ENCODE data around the gene OR7E24. TPM values are rescaled to one million over a fixed set of nuclear protein-coding genes. Genes with fewer than 3 reads are reported as not detected.
A peak's percentile ranks its signal among the peaks of the same experiment; 100 is the strongest.
"Not testable (repeated sequence)": the region's sequence is repeated elsewhere in the genome, so short reads cannot be mapped to it uniquely, and the experiment has no call there.

OR7E24 gene
- not detected in 2 replicates for total RNA-seq

GRCh38 chr19:9250630-9251029 lies at the start of gene OR7E24:
TSS of gene OR7E24 (plus strand) at chr19:9250930. CDS start at chr19:9251044, 114 bp downstream.
- no peak within 1 kb of the TSS for H3K4me3 ChIP-seq (ENCODE audit: low read depth, low read length)
- no peak for DNase-seq (ENCODE audit: low read depth)
- TF ChIP-seq CTCF (IDR thresholded peaks at IDR 0.05; ENCODE audit: insufficient read depth, low read depth, low read length), result no peak

GRCh38 chr19:9205501-9206113 lies 45.1 kb upstream of the OR7E24 start:
- peak; percentile 61 for DNase-seq (ENCODE audit: low read depth)
- peak; percentile 89 for TF ChIP-seq CTCF (IDR thresholded peaks at IDR 0.05; ENCODE audit: insufficient read depth, low read depth, low read length)

GRCh38 chr19:9219489-9219888 lies 31.2 kb upstream of the OR7E24 start, which contains the start of gene OR7D4:
TSS of gene OR7D4 (minus strand) at chr19:9219589. CDS start at chr19:9214837, 4,752 bp downstream.
- H3K4me3 ChIP-seq (ENCODE audit: low read depth, low read length), result no peak within 1 kb of the TSS
- DNase-seq (ENCODE audit: low read depth), result no peak
- no peak for TF ChIP-seq CTCF (IDR thresholded peaks at IDR 0.05; ENCODE audit: insufficient read depth, low read depth, low read length)

More at GRCh38 chr19:9205501-9206113, 45.1 kb upstream of the OR7E24 start:
- peak overlapping the region; percentile 53 for H3K4me3 ChIP-seq (ENCODE audit: low read depth, low read length)

- no peak for DNase-seq (ENCODE audit: low read depth)
- no peak for TF ChIP-seq CTCF (IDR thresholded peaks at IDR 0.05; ENCODE audit: insufficient read depth, low read depth, low read length)
- no peak overlapping the region for H3K4me3 ChIP-seq (ENCODE audit: low read depth, low read length)
Observed at GRCh38 chr19:9251236-9251635, 506 bp downstream of the OR7E24 start.

- DNase-seq (ENCODE audit: low read depth); H3K4me3 ChIP-seq (ENCODE audit: low read depth, low read length): not testable (repeated sequence)
Observed at GRCh38 chr19:9283485-9283884, 32.8 kb downstream of the OR7E24 start.

GRCh38 chr19:9289231-9289884 lies 38.6 kb downstream of the OR7E24 start:
- TF ChIP-seq CTCF (IDR thresholded peaks at IDR 0.05; ENCODE audit: insufficient read depth, low read depth, low read length), result no peak
- DNase-seq (ENCODE audit: low read depth), result no peak
- no peak overlapping the region for H3K4me3 ChIP-seq (ENCODE audit: low read depth, low read length)

GRCh38 chr19:9295411-9295849 lies 44.7 kb downstream of the OR7E24 start:
- DNase-seq (ENCODE audit: low read depth), result no peak
- no peak for TF ChIP-seq CTCF (IDR thresholded peaks at IDR 0.05; ENCODE audit: insufficient read depth, low read depth, low read length)
- no peak overlapping the region for H3K4me3 ChIP-seq (ENCODE audit: low read depth, low read length)
